ENCODE measurements around the gene PCDH10.
"Not testable (repeated sequence)": the region's sequence is repeated elsewhere in the genome, so short reads cannot be mapped to it uniquely, and the experiment has no call there.

Gene PCDH10

DNA sequence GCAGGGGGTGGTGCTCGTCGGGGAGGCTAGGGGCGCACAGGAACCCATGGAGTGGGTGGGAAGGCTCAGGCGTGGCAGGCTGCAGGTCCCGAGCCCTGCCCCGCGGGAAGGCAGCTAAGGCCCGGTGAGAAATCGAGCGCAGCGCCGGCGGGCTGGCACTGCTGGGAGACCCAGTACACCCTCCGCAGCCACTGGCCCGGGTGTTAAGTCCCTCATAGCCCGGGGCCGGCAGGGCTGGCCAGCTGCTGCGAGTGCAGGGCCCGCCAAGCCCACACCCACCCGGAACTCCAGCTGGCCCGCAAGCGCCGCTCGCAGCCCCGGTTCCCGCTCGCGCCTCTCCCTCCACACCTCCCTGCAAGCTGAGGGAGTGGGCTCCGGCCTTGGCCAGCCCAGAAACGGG is 91.4 kb downstream of the PCDH10 start:
- not testable (repeated sequence) for DNase-seq (ENCODE audit: low read depth)
